ENCODE measurements around the gene CPSF3. TPM values are rescaled to one million over a fixed set of nuclear protein-coding genes. Genes with fewer than 3 reads are reported as not detected.

Gene CPSF3
- total and polyA plus RNA-seq, 2 of the 13 experiments (the other 11 are each of a cell fraction or from before 2014, with no cell fraction given): 19.8 to 93.0 TPM

- TF ChIP-seq GMEB2 (CRISPR knock-in tag; IDR thresholded peaks at IDR 0.05; ENCODE audit: low read depth) (no peak), ZNF337 (CRISPR knock-in tag; IDR thresholded peaks at IDR 0.05; ENCODE audit: borderline replicate concordance, low read depth) (no peak), NFE2L1 (CRISPR knock-in tag; IDR thresholded peaks at IDR 0.05; ENCODE audit: borderline replicate concordance) (no peak), TCF7L2 (IDR thresholded peaks at IDR 0.05; ENCODE audit: low read depth, low read length) (no peak), TFE3 (CRISPR knock-in tag; IDR thresholded peaks at IDR 0.05) (no peak), KLF13 (CRISPR knock-in tag; IDR thresholded peaks at IDR 0.05) (no peak), RXRA (CRISPR knock-in tag; IDR thresholded peaks at IDR 0.05) (peak; percentile 2; the same call in 1 of the 2 replicates), MXD1 (CRISPR knock-in tag; IDR thresholded peaks at IDR 0.05) (no peak), HMG20B (CRISPR knock-in tag; conservative IDR thresholded peaks at IDR 0.05) (no peak), KLF12 (CRISPR knock-in tag; IDR thresholded peaks at IDR 0.05; ENCODE audit: borderline replicate concordance) (no peak), GRHL1 (CRISPR knock-in tag; conservative IDR thresholded peaks at IDR 0.05) (no peak), HNRNPK (IDR thresholded peaks at IDR 0.05; ENCODE audit: low read depth, low read length, poor library complexity, severe bottlenecking) (no peak), NFE2L2 (IDR thresholded peaks at IDR 0.05; ENCODE audit: low read length) (no peak), ETV5 (CRISPR knock-in tag; IDR thresholded peaks at IDR 0.05; ENCODE audit: borderline replicate concordance) (peak; percentile 53), SP1 (IDR thresholded peaks at IDR 0.05) (no peak), SP1 (CRISPR knock-in tag; IDR thresholded peaks at IDR 0.05) (no peak), FOXP4 (CRISPR knock-in tag; IDR thresholded peaks at IDR 0.05) (peak; percentile 90), ZNF567 (CRISPR knock-in tag; IDR thresholded peaks at IDR 0.05; ENCODE audit: borderline replicate concordance) (no peak; the same call in 1 of the 2 replicates), FOXP1 (IDR thresholded peaks at IDR 0.05) (no peak), FOXP1 (CRISPR knock-in tag; IDR thresholded peaks at IDR 0.05) (peak; percentile 89), IKZF5 (CRISPR knock-in tag; IDR thresholded peaks at IDR 0.05) (peak; percentile 66; the same call in 1 of the 2 replicates), SRF (IDR thresholded peaks at IDR 0.05; ENCODE audit: low read depth, low read length) (no peak)
These were observed 42.5 kb upstream of the CPSF3 start (continued) for GRCh38 chr2:9380702-9381628.
